GM21447 (cell line): ENCODE results near the gene NXPH4.

Experiments
- ATAC-seq: cut with Tn5 transposase; IDR thresholded peaks from one replicate; pipeline ENCODE4 v1.9.1; 2021; ENCODE audit not compliant: unreplicated experiment

NXPH4 gene

GRCh38 chr12:57218030-57218853 is 1.6 kb downstream of the NXPH4 start:
- ATAC-seq: no peak

GRCh38 chr12:57219205-57219992 is 2.8 kb downstream of the NXPH4 start:
- no peak for ATAC-seq

- no peak for ATAC-seq
These were observed 3.6 kb downstream of the NXPH4 start for GRCh38 chr12:57219993-57220754.

GRCh38 chr12:57220770-57221168 is 4.2 kb downstream of the NXPH4 start:
- no peak for ATAC-seq

- no peak for ATAC-seq
These were observed 4.7 kb downstream of the NXPH4 start for GRCh38 chr12:57221169-57221917.

DNA sequence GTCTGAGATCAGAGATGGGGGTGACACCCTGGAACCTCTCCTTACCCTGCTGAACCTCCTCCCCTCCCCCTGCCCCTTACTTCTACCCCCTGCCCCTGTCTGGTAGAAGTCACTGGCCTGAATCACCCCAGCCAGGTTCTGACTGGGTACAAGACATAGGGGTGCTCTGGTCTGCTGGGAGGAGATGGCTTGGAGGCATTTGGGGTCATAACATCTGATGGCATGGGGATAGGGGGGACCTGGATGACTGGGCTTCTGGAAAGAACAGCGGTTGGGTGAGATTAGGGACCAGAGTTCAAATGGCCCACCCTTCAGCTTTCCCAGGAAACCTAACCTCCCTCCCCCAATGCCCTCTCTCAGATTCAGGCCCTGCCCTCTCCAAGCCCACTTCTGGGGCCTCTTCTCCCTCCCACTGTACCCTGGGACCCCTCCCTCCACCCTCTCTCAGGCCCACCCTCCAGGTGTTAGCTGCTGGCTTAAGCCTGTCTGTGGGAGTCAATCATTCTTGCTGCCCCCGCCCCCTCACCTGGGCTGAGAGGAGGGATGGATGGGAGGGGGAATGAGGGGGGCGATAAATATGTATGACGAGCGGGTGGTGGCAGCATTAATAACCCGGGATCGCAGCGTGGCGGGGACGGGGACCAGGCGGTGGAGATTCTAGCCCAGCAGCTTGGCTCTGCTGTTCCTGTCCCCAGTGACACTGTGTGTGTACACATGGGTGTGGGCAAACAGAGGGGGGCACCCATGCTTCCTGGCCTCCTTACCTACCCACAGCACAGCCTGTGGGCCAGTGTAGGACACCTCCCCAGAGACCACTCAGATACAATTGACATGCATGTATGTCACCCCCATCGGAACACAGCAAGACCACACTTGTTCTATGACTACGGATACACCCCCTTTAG is 5.9 kb downstream of the NXPH4 start:
- ATAC-seq: no peak

- ATAC-seq: no peak
These were observed 6.9 kb downstream of the NXPH4 start for GRCh38 chr12:57223191-57224165.

- ATAC-seq: no peak
These were observed 7.8 kb downstream of the NXPH4 start for GRCh38 chr12:57224278-57224972.

- ATAC-seq: no peak
These were observed 8.5 kb downstream of the NXPH4 start for GRCh38 chr12:57224973-57225679.

- no peak for ATAC-seq
These were observed 9.2 kb downstream of the NXPH4 start for GRCh38 chr12:57225680-57226210.

DNA sequence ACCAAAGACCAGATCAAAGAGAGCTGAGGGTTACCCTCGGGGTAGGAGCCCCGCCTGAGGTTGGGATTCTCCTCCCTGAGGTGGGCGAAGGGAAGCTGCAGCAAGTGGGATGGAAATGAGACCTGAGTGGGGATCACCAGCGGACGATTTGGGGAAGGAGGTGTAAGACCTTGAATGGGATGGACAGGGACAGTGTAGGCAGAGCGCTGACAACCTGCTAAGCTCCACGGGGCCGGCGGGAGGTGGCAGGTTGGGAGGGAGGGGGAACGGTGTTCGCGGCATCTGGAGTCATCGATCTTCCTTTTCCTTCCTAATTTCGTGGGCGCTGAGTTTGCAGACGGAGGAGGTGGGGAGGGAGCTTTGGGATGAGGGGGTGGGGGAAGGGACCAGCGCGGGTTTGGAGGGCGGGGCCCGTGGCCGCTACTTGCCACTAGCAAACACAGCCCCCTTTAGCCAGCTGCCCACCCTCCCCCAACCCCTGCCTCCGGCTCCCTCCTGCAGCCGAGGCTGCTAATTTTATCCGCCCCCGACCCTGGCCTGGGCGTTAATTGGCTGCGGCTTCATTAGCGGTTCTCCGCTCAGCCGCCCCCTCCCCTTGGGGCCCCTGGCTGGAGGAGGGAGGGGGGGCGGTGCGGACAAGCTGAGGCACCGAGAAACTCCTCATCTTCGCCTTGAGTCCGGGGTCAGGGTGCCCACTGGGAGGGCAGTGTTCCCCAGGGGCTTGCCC is 10.2 kb downstream of the NXPH4 start:
- ATAC-seq: no peak

- no peak for ATAC-seq
These were observed 10.9 kb downstream of the NXPH4 start for GRCh38 chr12:57227315-57228115.

DNA sequence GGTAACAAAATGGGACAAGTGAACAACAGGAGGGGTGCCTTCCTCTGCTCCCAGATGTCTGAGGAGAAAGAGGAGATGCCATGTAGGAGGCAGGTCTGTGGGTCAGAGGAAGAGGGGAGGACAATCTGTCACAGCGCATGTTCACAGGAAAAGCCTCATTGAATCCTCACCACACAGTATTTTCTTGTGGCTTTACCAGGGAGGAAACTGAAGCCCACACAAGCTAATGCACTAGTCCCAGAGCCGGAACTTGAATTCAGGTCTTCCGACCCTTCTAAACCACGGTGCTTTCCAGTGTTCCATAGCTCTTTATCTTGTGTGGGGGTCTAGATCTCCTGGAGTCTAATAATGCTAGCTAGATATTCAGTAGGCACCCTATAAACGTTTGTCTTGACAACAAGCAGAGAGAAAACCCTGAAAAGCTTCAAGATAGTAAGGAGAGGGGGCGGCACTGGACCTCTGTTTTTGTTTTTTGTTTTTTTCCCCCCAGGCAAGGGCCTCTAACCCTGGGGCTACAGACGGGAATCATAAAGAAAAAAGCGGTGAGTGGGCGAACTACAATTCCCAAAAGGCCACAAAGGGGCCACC is 12.5 kb downstream of the NXPH4 start:
- peak; percentile 17 for ATAC-seq

DNA sequence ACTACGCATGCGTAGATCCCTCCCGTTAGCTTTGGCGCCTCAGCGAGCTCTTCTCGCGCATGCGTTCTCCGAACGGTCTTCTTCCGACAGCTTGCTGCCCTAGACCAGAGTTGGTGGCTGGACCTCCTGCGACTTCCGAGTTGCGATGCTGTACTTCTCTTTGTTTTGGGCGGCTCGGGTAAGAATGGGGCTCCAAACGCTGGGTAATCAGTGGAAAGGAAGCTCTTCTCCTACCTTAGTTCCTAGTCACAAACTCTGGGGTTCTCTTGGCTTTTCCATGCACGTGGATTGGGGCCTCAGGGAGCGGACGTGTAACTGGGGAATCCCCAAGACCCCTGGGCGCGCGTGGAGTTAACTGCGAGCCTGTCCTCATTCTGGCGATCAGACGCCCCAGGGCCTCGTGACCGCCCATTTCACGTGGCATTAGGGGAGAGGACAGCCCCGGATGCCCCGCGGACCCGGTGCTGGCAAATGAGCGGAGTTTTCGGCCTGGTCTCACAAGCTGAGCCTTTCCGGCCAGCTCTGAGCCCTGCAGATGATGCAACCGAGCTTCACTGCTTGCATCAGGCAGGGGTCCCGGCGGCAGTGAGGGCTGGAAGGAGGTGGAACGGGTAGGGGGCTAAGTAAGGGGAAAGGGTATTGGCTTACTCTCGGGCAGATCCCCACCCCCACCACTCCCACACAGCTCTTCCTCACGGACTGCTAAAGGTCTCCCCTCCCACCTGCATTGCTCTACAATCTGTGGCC is 13.2 kb downstream of the NXPH4 start, which contains the start of gene SHMT2:
Gene SHMT2, plus strand, starts transcription at position 78 of the 747 bp plus-strand sequence. Its CDS starts 68 bp downstream, at position 146.
- peak; percentile 57 for ATAC-seq
